ENCODE measurements around the gene SPATA19.

DNA sequence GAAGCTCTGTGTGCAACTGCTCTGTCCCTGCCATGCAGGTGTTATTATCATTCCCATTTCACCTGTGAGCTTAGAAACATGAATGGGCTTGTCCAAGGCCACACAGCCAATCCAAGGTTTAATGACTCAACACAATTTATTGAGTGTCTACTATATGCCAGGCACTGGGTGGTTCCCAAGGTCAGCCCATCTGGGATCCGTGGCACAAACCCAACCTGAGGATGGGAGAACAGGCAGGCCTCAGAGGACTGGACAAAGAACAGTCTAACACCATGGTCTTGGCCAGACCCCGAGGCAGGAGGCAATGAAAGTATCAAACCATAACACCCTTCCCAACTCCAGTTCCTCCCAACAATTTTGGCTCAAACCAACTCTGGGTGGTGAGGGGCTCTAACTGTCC is 15.7 kb downstream of the SPATA19 start:
- TF ChIP-seq, protein P1, sequence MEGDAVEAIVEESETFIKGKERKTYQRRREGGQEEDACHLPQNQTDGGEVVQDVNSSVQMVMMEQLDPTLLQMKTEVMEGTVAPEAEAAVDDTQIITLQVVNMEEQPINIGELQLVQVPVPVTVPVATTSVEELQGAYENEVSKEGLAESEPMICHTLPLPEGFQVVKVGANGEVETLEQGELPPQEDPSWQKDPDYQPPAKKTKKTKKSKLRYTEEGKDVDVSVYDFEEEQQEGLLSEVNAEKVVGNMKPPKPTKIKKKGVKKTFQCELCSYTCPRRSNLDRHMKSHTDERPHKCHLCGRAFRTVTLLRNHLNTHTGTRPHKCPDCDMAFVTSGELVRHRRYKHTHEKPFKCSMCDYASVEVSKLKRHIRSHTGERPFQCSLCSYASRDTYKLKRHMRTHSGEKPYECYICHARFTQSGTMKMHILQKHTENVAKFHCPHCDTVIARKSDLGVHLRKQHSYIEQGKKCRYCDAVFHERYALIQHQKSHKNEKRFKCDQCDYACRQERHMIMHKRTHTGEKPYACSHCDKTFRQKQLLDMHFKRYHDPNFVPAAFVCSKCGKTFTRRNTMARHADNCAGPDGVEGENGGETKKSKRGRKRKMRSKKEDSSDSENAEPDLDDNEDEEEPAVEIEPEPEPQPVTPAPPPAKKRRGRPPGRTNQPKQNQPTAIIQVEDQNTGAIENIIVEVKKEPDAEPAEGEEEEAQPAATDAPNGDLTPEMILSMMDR (IDR thresholded peaks at IDR 0.05) = no peak
- TF ChIP-seq POLR2A (IDR thresholded peaks at IDR 0.05) (no peak), POLR2AphosphoS5 (IDR thresholded peaks at IDR 0.05) (no peak)
